HEK293 (cell line): ENCODE data around the gene DENR.

ENCODE experiments used
- CTCF ChIA-PET: fragments of 350-600 bp; formaldehyde crosslinking; extraction: SDS; loops from one replicate; lab custom pipeline; 2021; ENCODE audit warnings: antibody characterized with exemption; lab: Yijun Ruan, JAX
- POLR2A ChIA-PET: fragments of 300-600 bp; formaldehyde crosslinking; extraction: SDS; loops from one replicate; lab custom pipeline; 2020; ENCODE audit warnings: antibody characterized with exemption, inconsistent platforms; lab: Yijun Ruan, JAX
- H3K27ac ChIP-seq: fragments of 200-500 bp; sonication (Bioruptor generic); 2 replicates; pipeline ENCODE4 v1.5.1; 2014; ENCODE audit warnings: low read depth, low read length, control low read depth, inconsistent platforms; ENCODE audit errors: extremely low read depth
- H3K36me3 ChIP-seq, 2 experiments: fragments of 200-500 bp in 1 of 2; sonication (Bioruptor generic) in 1 of 2; 1 replicate in 1 of 2; 2 replicates in 1 of 2; pipeline ENCODE4 v1.5.1; 2014 to 2017; ENCODE audit warnings: inconsistent platforms in 2 of 2, low read length in 2 of 2; ENCODE audit not compliant: control insufficient read depth in 2 of 2, insufficient read depth in 1 of 2
- H3K4me1 ChIP-seq: fragments of 200-500 bp; sonication (Bioruptor generic); 2 replicates; pipeline ENCODE4 v1.5.1; 2014; ENCODE audit warnings: mild to moderate bottlenecking, low read length, inconsistent platforms; ENCODE audit not compliant: control insufficient read depth, insufficient read depth
- H3K4me3 ChIP-seq: 2 replicates; pipeline ENCODE4 v1.5.1; 2011; ENCODE audit warnings: low read depth, mild to moderate bottlenecking, control low read depth, low read length, moderate library complexity
- H3K9me3 ChIP-seq: fragments of 200-500 bp; sonication (Bioruptor generic); 2 replicates; pipeline ENCODE4 v1.5.1; 2014; ENCODE audit warnings: low read depth, low read length, inconsistent platforms; ENCODE audit not compliant: control insufficient read depth, insufficient read depth
- HOXA7 ChIP-seq: sonication (generic); formaldehyde crosslinking; IDR thresholded peaks from 2 replicates; pipeline ENCODE4 v1.8.1; 2022; ENCODE audit warnings: missing genetic modification reagents, borderline replicate concordance
- MEIS1 ChIP-seq: sonication (generic); formaldehyde crosslinking; IDR thresholded peaks from 2 replicates; pipeline ENCODE4 v1.8.1; 2022; ENCODE audit warnings: missing genetic modification reagents, mild to moderate bottlenecking, borderline replicate concordance
- RBAK ChIP-seq: fragments of 450-650 bp; formaldehyde crosslinking; IDR thresholded peaks from 2 replicates; pipeline ENCODE4 v1.5.1; 2016; ENCODE audit warnings: missing biosample characterization, missing genetic modification characterization
- SP7 ChIP-seq: fragments of 450-650 bp; formaldehyde crosslinking; IDR thresholded peaks from 2 replicates; pipeline ENCODE4 v1.5.1; 2016; ENCODE audit warnings: missing biosample characterization, missing genetic modification characterization
- ZBTB7A ChIP-seq: fragments of 450-650 bp; formaldehyde crosslinking; IDR thresholded peaks from 2 replicates; pipeline ENCODE4 v1.5.1; 2016; ENCODE audit warnings: low read depth, missing biosample characterization, missing genetic modification characterization
- ZIC2 ChIP-seq: fragments of 450-650 bp; formaldehyde crosslinking; IDR thresholded peaks from 2 replicates; pipeline ENCODE4 v1.5.1; 2016; ENCODE audit warnings: missing biosample characterization, missing genetic modification characterization
- ZNF121 ChIP-seq: fragments of 450-650 bp; formaldehyde crosslinking; IDR thresholded peaks from 2 replicates; pipeline ENCODE4 v1.5.1; 2016; ENCODE audit warnings: missing biosample characterization, missing genetic modification characterization
- ZNF324 ChIP-seq: fragments of 450-650 bp; formaldehyde crosslinking; IDR thresholded peaks from 2 replicates; pipeline ENCODE4 v1.5.1; 2016; ENCODE audit warnings: missing biosample characterization, missing genetic modification characterization
- ZNF654 ChIP-seq: fragments of 450-650 bp; formaldehyde crosslinking; IDR thresholded peaks from 2 replicates; pipeline ENCODE4 v1.5.1; 2016; ENCODE audit warnings: low read depth, missing biosample characterization, missing genetic modification characterization
- ZNF660 ChIP-seq: fragments of 450-650 bp; IDR thresholded peaks from 2 replicates; pipeline ENCODE4 v1.5.1; 2018; ENCODE audit warnings: missing biosample characterization, mild to moderate bottlenecking, missing genetic modification characterization
- TF ChIP-seq, protein P1 (sequence below): fragments of 450-650 bp; formaldehyde crosslinking; IDR thresholded peaks from 2 replicates; pipeline ENCODE4 v1.5.1; 2017; ENCODE audit warnings: missing biosample characterization, missing genetic modification characterization
- TF ChIP-seq, protein P2 (sequence below): fragments of 450-650 bp; formaldehyde crosslinking; IDR thresholded peaks from 2 replicates; pipeline ENCODE4 v1.5.1; 2016; ENCODE audit warnings: missing biosample characterization, missing genetic modification characterization, low read depth
- TF ChIP-seq, protein P3 (sequence below): fragments of 450-650 bp; formaldehyde crosslinking; IDR thresholded peaks from 2 replicates; pipeline ENCODE4 v1.5.1; 2016; ENCODE audit warnings: missing biosample characterization, missing genetic modification characterization

DENR gene

DNA sequence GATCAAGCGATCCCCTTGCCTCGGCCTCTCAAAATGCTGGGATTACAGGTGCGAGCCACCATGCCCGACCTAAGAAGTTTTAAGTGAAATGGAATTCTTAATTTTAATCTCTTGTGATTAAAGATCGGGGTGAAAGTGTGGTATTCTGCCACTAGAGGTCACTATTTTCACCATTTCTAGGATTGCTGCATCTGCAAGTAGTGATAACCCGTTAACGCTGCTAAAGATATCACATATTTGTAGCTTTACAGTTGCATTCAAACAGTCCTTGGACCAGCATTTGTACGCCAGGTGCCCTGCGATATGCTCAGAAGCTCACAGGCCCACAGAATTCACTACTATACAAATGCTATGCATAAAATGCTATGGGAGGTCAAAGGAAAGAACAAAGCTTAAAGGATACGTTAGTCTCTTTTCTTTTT, 41.1 kb downstream of the DENR start:
- no peak overlapping the region for H3K27ac ChIP-seq
- CTCF ChIA-PET, result interaction anchor here (0.6 to 3.3 kb wide), 48 partner anchors 9 to 664 kb away, joined by 3 to 39 read pairs (median 5); partner anchors contain the start of genes CCDC62, HIP1R and SNRNP35
- no peaks in the 10 kb centered on the region for H3K36me3 ChIP-seq
- H3K4me3 ChIP-seq, result no peak overlapping the region
- POLR2A ChIA-PET, result interaction anchor here (0.6 to 1.3 kb wide), 4 partner anchors 13 to 439 kb away, joined by 3 to 9 read pairs (median 5); no protein-coding TSS in a partner anchor
- H3K9me3 ChIP-seq, result no peaks in the 10 kb centered on the region
- 0 out of 2 replicates have a peak, but pooled peaks have one; percentile 60 for TF ChIP-seq ZNF660 (tag by site-specific recombination)
- TF ChIP-seq HOXA7, result no peak
- 0 out of 2 replicates have a peak, but pooled peaks have one; percentile 11 for TF ChIP-seq SP7 (tag by site-specific recombination)
- peak; percentile 87 for TF ChIP-seq ZNF654 (tag by site-specific recombination)
- H3K4me1 ChIP-seq, result no peaks in the 10 kb centered on the region

DNA sequence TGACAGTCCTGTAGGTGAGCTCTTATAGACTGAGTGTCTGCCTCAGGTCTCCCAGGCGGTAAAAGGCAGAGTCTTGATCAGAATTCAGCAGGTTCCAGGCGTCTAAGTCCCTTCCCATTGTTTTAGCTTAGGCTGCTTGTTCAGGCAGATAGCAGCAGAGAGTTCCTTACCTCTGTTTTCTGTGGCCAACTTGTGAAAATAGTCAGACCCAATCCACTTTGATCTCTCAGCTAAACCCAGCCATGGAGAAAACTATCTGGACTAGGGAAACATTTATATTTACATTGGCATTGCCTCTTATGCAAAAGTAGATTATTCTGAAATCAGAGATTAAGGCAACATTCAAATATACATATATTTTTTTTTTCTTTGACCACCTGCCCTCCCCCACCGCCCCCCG, 43.2 kb downstream of the DENR start:
- H3K4me1 ChIP-seq, result no peaks in the 10 kb centered on the region
- no peaks in the 10 kb centered on the region for H3K9me3 ChIP-seq
- CTCF ChIA-PET, result interaction anchor here (0.5 to 1.1 kb wide), 7 partner anchors 13 to 762 kb away, joined by 3 to 9 read pairs (median 4); partner anchors contain the start of gene HIP1R
- TF ChIP-seq, protein P1, sequence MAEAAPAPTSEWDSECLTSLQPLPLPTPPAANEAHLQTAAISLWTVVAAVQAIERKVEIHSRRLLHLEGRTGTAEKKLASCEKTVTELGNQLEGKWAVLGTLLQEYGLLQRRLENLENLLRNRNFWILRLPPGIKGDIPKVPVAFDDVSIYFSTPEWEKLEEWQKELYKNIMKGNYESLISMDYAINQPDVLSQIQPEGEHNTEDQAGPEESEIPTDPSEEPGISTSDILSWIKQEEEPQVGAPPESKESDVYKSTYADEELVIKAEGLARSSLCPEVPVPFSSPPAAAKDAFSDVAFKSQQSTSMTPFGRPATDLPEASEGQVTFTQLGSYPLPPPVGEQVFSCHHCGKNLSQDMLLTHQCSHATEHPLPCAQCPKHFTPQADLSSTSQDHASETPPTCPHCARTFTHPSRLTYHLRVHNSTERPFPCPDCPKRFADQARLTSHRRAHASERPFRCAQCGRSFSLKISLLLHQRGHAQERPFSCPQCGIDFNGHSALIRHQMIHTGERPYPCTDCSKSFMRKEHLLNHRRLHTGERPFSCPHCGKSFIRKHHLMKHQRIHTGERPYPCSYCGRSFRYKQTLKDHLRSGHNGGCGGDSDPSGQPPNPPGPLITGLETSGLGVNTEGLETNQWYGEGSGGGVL (tag by site-specific recombination), result no peak
- TF ChIP-seq, protein P2, sequence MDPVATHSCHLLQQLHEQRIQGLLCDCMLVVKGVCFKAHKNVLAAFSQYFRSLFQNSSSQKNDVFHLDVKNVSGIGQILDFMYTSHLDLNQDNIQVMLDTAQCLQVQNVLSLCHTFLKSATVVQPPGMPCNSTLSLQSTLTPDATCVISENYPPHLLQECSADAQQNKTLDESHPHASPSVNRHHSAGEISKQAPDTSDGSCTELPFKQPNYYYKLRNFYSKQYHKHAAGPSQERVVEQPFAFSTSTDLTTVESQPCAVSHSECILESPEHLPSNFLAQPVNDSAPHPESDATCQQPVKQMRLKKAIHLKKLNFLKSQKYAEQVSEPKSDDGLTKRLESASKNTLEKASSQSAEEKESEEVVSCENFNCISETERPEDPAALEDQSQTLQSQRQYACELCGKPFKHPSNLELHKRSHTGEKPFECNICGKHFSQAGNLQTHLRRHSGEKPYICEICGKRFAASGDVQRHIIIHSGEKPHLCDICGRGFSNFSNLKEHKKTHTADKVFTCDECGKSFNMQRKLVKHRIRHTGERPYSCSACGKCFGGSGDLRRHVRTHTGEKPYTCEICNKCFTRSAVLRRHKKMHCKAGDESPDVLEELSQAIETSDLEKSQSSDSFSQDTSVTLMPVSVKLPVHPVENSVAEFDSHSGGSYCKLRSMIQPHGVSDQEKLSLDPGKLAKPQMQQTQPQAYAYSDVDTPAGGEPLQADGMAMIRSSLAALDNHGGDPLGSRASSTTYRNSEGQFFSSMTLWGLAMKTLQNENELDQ (tag by site-specific recombination), result no peak
- TF ChIP-seq MEIS1 (CRISPR knock-in tag) (no peak), ZBTB7A (tag by site-specific recombination) (no peak), ZNF324 (tag by site-specific recombination) (no peak)
- TF ChIP-seq, all 188 proteins: peak for 0
- POLR2A ChIA-PET, result no interaction called here
- Histone ChIP-seq H3K4me3 (no peak overlapping the region), H3K27ac (no peak overlapping the region), H3K36me3 (no peaks in the 10 kb centered on the region)

DNA sequence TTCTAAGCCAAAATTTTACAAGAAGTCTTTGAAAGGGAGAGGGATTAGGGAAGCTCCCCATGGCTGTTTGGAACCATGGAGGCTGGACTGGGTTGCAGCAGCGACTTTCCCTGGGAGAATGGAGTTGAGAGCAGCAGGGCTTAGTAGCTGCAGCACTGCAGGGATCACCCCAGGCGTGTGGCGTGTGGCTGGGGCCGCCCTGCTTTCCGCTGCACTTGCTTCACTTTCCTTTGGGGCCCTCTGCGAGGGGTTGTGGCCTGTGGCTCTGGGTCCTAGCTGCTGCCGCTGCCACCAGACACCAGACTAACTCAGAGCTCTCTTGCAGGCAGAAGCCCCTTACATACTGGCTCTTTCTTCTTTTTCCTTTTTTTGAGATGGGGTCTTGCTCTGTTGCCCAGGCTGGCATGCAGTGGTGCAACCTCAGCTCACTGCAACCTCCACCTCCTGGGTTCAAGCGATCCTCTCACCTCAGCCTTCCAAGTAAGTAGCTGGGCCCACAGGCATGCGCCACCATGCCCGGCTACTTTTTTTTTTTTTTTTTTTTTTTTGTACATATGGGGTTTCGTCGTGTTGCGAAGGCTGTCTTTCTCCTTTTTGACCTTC, 47.1 kb downstream of the DENR start:
- no peaks in the 10 kb centered on the region for H3K36me3 ChIP-seq
- H3K27ac ChIP-seq, result no peak overlapping the region
- TF ChIP-seq ZIC2 (tag by site-specific recombination), result peak; percentile 58
- no peak for TF ChIP-seq RBAK (tag by site-specific recombination)
- TF ChIP-seq ZNF121 (tag by site-specific recombination), result peak; percentile 84; the same call in 1 of the 2 replicates
- TF ChIP-seq, protein P3, sequence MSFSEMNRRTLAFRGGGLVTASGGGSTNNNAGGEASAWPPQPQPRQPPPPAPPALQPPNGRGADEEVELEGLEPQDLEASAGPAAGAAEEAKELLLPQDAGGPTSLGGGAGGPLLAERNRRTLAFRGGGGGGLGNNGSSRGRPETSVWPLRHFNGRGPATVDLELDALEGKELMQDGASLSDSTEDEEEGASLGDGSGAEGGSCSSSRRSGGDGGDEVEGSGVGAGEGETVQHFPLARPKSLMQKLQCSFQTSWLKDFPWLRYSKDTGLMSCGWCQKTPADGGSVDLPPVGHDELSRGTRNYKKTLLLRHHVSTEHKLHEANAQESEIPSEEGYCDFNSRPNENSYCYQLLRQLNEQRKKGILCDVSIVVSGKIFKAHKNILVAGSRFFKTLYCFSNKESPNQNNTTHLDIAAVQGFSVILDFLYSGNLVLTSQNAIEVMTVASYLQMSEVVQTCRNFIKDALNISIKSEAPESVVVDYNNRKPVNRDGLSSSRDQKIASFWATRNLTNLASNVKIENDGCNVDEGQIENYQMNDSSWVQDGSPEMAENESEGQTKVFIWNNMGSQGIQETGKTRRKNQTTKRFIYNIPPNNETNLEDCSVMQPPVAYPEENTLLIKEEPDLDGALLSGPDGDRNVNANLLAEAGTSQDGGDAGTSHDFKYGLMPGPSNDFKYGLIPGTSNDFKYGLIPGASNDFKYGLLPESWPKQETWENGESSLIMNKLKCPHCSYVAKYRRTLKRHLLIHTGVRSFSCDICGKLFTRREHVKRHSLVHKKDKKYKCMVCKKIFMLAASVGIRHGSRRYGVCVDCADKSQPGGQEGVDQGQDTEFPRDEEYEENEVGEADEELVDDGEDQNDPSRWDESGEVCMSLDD (tag by site-specific recombination), result no peak
- ChIA-PET CTCF (interaction anchor here (0.9 to 1.5 kb wide), 2 partner anchors 9 to 17 kb away, joined by 3 to 4 read pairs; no protein-coding TSS in a partner anchor), POLR2A (interaction anchor here (0.6 kb wide), 1 partner anchor 43 kb away, joined by 3 read pairs; no protein-coding TSS in a partner anchor)
- no peak overlapping the region for H3K4me3 ChIP-seq
- no peaks in the 10 kb centered on the region for H3K4me1 ChIP-seq
- no peaks in the 10 kb centered on the region for H3K9me3 ChIP-seq
